Neutrophil (primary cell): ENCODE results near the gene FRY.

Experiments used
- H3K27ac ChIP-seq: fragments of 200-600 bp; sonication (generic); 2 replicates; pipeline ENCODE4 v1.5.1; 2016; ENCODE audit warnings: mild to moderate bottlenecking, moderate library complexity
- H3K27me3 ChIP-seq: fragments of 200-600 bp; sonication (generic); 2 replicates; pipeline ENCODE4 v1.6.0; 2016; ENCODE audit warnings: mild to moderate bottlenecking
- H3K36me3 ChIP-seq: fragments of 200-600 bp; sonication (generic); 2 replicates; pipeline ENCODE4 v1.5.1; 2017
- H3K4me1 ChIP-seq, 2 experiments: fragments of 200-600 bp in 1 of 2; sonication (generic) in 1 of 2; 1 replicate in 1 of 2; 2 replicates in 1 of 2; pipeline versions ENCODE4 v1.5.1 to v1.6.1; 2013 to 2016; ENCODE audit warnings: low read depth in 1 of 2, low read length in 1 of 2, mild to moderate bottlenecking in 1 of 2, moderate library complexity in 1 of 2; ENCODE audit not compliant: control insufficient read depth in 1 of 2, insufficient read depth in 1 of 2
- H3K4me3 ChIP-seq, 2 experiments: fragments of 200-600 bp in 1 of 2; sonication (generic) in 1 of 2; 1 replicate in 1 of 2; 2 replicates in 1 of 2; pipeline ENCODE4 v1.5.1; 2013 to 2016; ENCODE audit warnings: low read depth in 1 of 2, low read length in 1 of 2, mild to moderate bottlenecking in 1 of 2, moderate library complexity in 1 of 2
- H3K9me3 ChIP-seq: fragments of 200-600 bp; sonication (generic); 2 replicates; pipeline ENCODE4 v1.5.1; 2016
- CTCF ChIP-seq: fragments of 200-600 bp; sonication (generic); IDR thresholded peaks from 2 replicates; pipeline ENCODE4 v1.5.1; 2016; ENCODE audit warnings: antibody characterized with exemption

FRY gene

DNA sequence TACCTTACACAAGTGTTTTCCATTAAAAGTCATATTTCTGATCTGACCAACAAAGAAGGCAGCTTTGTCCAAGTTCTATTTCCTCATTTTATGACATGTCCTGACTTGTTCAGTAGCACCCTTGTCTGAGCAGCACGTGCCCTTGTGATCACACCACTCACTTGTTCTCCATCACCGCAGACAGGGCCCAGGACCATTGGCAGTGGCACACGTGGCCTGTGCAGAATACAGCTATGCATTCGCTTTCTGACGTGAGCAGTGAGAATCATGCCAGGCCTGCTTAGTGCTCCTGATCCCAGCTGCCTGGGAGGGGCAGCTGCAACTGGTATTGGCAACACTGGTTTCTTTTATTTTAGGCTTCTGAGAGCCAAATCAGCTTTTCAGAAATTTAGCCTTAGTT lies 134.2 kb downstream of the FRY start:
- TF ChIP-seq CTCF, result no peak
- no peaks in the 10 kb centered on the region for H3K27me3 ChIP-seq
- no peak overlapping the region for H3K4me3 ChIP-seq
- H3K9me3 ChIP-seq, result no peaks in the 10 kb centered on the region
- H3K27ac ChIP-seq, result no peak overlapping the region
- H3K4me1 ChIP-seq, result no peaks in the 10 kb centered on the region
- H3K36me3 ChIP-seq, result peaks cover 98% of the 10 kb centered on the region

DNA sequence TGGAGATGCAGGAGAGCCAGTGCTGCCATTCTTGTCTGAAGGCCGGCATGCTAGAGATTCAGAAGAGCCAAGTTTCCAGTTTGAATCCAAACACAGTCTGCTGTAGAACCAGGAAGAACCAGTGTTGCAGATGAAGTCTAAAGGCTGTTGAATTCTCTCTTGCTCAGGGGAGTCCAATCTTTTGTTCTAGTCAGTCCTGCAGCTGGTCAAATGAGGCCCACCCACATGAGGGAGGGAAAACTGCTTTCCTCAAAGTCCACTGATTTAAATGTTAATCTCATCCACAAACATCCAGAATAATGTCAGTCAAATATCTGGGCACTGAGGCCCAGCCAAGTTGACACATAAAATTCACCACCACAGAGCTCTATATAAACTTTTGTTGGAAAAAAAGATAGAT lies 136.6 kb downstream of the FRY start:
- Histone ChIP-seq H3K4me3 (no peak overlapping the region), H3K36me3 (peaks cover 98% of the 10 kb centered on the region), H3K27me3 (no peaks in the 10 kb centered on the region), H3K27ac (no peak overlapping the region), H3K9me3 (no peaks in the 10 kb centered on the region), H3K4me1 (no peaks in the 10 kb centered on the region)
- TF ChIP-seq CTCF, result no peak

DNA sequence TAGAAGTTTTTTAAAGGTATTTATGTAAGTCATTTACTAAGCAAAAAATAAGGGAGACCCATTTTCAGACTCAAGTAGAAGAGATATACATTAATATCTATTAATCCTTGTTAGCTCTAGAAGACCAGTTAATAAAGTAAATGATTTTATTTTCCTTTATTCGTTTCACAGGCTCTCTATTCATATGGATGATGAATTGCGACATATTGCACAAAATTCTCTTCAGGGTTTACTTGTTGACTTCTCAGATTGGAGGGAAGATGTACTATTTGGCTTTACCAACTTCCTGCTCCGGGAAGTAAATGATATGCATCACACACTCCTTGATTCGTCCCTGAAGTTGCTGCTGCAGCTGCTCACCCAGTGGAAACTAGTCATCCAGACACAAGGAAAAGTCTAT lies 139.3 kb downstream of the FRY start:
- H3K4me1 ChIP-seq, result no peaks in the 10 kb centered on the region
- no peak for TF ChIP-seq CTCF
- no peak overlapping the region for H3K4me3 ChIP-seq

GRCh38 chr13:32173881-32174280 lies 142.3 kb downstream of the FRY start:
- no peaks in the 10 kb centered on the region for H3K27me3 ChIP-seq
- H3K4me3 ChIP-seq, result no peak overlapping the region
- no peak overlapping the region for H3K27ac ChIP-seq
- TF ChIP-seq CTCF, result no peak
- H3K36me3 ChIP-seq, result peaks cover 100% of the 10 kb centered on the region
- no peaks in the 10 kb centered on the region for H3K4me1 ChIP-seq
- H3K9me3 ChIP-seq, result no peaks in the 10 kb centered on the region

More for the DNA sequence above, 139.3 kb downstream of the FRY start:
- Histone ChIP-seq H3K9me3 (no peaks in the 10 kb centered on the region), H3K36me3 (peaks cover 100% of the 10 kb centered on the region), H3K27ac (no peak overlapping the region), H3K27me3 (no peaks in the 10 kb centered on the region)

DNA sequence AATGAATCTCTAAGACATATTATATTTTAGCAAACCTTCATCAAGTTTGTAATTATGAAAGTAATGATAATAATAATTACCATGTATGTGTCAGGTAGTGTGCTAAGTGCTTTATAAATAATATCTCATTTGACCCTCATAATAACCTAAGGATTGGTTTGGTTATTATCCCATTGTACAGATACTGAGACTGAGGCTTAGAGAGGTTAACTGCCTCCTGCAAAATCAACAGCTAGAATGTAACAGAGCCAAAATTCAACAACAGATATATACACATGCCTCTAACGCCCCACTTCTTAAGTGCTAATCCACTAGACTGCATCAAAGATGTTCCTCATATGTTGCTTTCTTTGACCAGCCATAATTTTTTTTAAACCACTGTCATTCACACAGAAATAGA lies 142.8 kb downstream of the FRY start:
- Histone ChIP-seq H3K4me1 (no peaks in the 10 kb centered on the region), H3K27me3 (no peaks in the 10 kb centered on the region), H3K4me3 (no peak overlapping the region), H3K27ac (no peak overlapping the region), H3K36me3 (peaks cover 100% of the 10 kb centered on the region), H3K9me3 (no peaks in the 10 kb centered on the region)
- TF ChIP-seq CTCF, result no peak

GRCh38 chr13:32175307-32175706 lies 143.7 kb downstream of the FRY start:
- no peak for TF ChIP-seq CTCF
- Histone ChIP-seq H3K9me3 (no peaks in the 10 kb centered on the region), H3K4me1 (no peaks in the 10 kb centered on the region), H3K4me3 (no peak overlapping the region), H3K27ac (no peak overlapping the region), H3K27me3 (no peaks in the 10 kb centered on the region), H3K36me3 (peaks cover 100% of the 10 kb centered on the region)
